Measurements from ENCODE around the gene LCE2B. TPM values are rescaled to one million over a fixed set of nuclear protein-coding genes. Genes with fewer than 3 reads are reported as not detected.

LCE2B gene
- total RNA-seq, 1 donor from 2014 or later: not detected

DNA sequence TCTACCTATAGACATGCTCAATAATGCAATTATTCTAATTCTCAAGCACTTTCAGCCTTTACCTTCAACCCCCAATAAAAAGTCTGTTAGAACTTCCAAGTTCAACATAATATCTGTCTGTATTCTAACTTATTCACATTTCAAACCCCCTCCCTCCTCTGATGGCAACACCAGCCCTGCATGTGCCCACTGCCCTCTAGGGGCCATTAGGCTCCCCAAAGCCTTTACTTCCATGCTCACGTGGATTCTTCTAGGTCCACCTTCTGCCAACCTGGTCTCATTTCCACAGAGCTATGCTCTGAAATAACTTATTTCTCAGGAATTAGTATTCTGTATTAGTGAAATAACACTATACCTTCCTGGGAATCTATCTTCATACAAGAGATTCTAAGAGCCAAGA is 49.7 kb downstream of the LCE2B start:
- DNase-seq (ENCODE audit: low spot score): no peak

Other genes starting within 250 kb of the LCE2B start
- not detected for gene LCE5A, start 175.3 kb upstream of the LCE2B start, total RNA-seq
- not detected for gene CRCT1, start 171.6 kb upstream of the LCE2B start, total RNA-seq
- not detected for gene LCE3E, start 119.3 kb upstream of the LCE2B start, total RNA-seq
- not detected for gene LCE3D, start 105.6 kb upstream of the LCE2B start, total RNA-seq
- gene LCE3C, start 85.9 kb upstream of the LCE2B start, total RNA-seq: not detected
- not detected for gene LCE3B, start 72.3 kb upstream of the LCE2B start, total RNA-seq
- not detected for gene LCE3A, start 63.0 kb upstream of the LCE2B start, total RNA-seq
- gene LCE2D, start 22.7 kb upstream of the LCE2B start, total RNA-seq: not detected
- gene LCE2C, start 10.8 kb upstream of the LCE2B start, total RNA-seq: not detected
- gene LCE2A, start 12.2 kb downstream of the LCE2B start, total RNA-seq: not detected
- gene LCE4A, start 22.0 kb downstream of the LCE2B start, total RNA-seq: not detected
- not detected for gene KPRP, start 71.9 kb downstream of the LCE2B start, total RNA-seq
- not detected for gene LCE1F, start 89.0 kb downstream of the LCE2B start, total RNA-seq
- gene LCE1E, start 100.1 kb downstream of the LCE2B start, total RNA-seq: not detected
- not detected for gene LCE1D, start 110.6 kb downstream of the LCE2B start, total RNA-seq
- gene LCE1C, start 120.5 kb downstream of the LCE2B start, total RNA-seq: not detected
- not detected for gene LCE1B, start 125.8 kb downstream of the LCE2B start, total RNA-seq
- not detected for gene LCE1A, start 141.3 kb downstream of the LCE2B start, total RNA-seq
- not detected for gene LCE6A, start 156.7 kb downstream of the LCE2B start, total RNA-seq
- not detected for gene LCE7A, start 173.9 kb downstream of the LCE2B start, total RNA-seq
- gene SMCP, start 192.2 kb downstream of the LCE2B start, total RNA-seq: not detected
- gene IVL, start 222.4 kb downstream of the LCE2B start, total RNA-seq: 43.4 TPM